ENCODE data around the gene ZNF195.

ZNF195 gene

GRCh38 chr11:3375552-3375951 lies 3.4 kb downstream of the ZNF195 start:
- no peak for TF ChIP-seq EZH2phosphoT487 (IDR thresholded peaks at IDR 0.05; ENCODE audit: borderline replicate concordance, low read length)
- TF ChIP-seq, protein P1, sequence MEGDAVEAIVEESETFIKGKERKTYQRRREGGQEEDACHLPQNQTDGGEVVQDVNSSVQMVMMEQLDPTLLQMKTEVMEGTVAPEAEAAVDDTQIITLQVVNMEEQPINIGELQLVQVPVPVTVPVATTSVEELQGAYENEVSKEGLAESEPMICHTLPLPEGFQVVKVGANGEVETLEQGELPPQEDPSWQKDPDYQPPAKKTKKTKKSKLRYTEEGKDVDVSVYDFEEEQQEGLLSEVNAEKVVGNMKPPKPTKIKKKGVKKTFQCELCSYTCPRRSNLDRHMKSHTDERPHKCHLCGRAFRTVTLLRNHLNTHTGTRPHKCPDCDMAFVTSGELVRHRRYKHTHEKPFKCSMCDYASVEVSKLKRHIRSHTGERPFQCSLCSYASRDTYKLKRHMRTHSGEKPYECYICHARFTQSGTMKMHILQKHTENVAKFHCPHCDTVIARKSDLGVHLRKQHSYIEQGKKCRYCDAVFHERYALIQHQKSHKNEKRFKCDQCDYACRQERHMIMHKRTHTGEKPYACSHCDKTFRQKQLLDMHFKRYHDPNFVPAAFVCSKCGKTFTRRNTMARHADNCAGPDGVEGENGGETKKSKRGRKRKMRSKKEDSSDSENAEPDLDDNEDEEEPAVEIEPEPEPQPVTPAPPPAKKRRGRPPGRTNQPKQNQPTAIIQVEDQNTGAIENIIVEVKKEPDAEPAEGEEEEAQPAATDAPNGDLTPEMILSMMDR (IDR thresholded peaks at IDR 0.05; ENCODE audit: low read depth, low read length, poor library complexity, severe bottlenecking) = no peak
- Histone ChIP-seq H3K9me3 (ENCODE audit: control insufficient read depth, insufficient read depth, low read length) (peaks cover 25% of the 10 kb centered on the region), H3K36me3 (ENCODE audit: control insufficient read depth, low read length) (peaks cover 83% of the 10 kb centered on the region), H3K4me3 (ENCODE audit: low read length) (no peak overlapping the region), H3K27me3 (ENCODE audit: control insufficient read depth, low read length) (no peaks in the 10 kb centered on the region), H3F3A (ENCODE audit: control insufficient read depth, insufficient read depth) (no peaks in the 10 kb centered on the region), H3K27ac (ENCODE audit: low read depth, low read length) (no peak overlapping the region), H3K4me2 (ENCODE audit: low read length) (no peak overlapping the region), H3K4me1 (ENCODE audit: control insufficient read depth, low read length) (peaks cover 24% of the 10 kb centered on the region), H3K79me2 (ENCODE audit: control insufficient read depth, low read length) (peaks cover 82% of the 10 kb centered on the region), H4K20me1 (ENCODE audit: control insufficient read depth, insufficient read depth, low read depth, low read length) (no peaks in the 10 kb centered on the region), H3K9me2 (replicated peaks; ENCODE audit: control insufficient read depth, low read length) (no peaks in the 10 kb centered on the region)

- H3K4me2 ChIP-seq (ENCODE audit: low read length) = no peak overlapping the region
- no peak overlapping the region for H3K27ac ChIP-seq (ENCODE audit: low read depth, low read length)
- no peak for TF ChIP-seq EZH2phosphoT487 (IDR thresholded peaks at IDR 0.05; ENCODE audit: borderline replicate concordance, low read length)
- TF ChIP-seq, protein P1 (IDR thresholded peaks at IDR 0.05; ENCODE audit: low read depth, low read length, poor library complexity, severe bottlenecking) = no peak
- peaks cover 99% of the 10 kb centered on the region for H3K36me3 ChIP-seq (ENCODE audit: control insufficient read depth, low read length)
- H3K79me2 ChIP-seq (ENCODE audit: control insufficient read depth, low read length) = peaks cover 65% of the 10 kb centered on the region
- no peaks in the 10 kb centered on the region for H3F3A ChIP-seq (ENCODE audit: control insufficient read depth, insufficient read depth)
- no peaks in the 10 kb centered on the region for H3K9me2 ChIP-seq (replicated peaks; ENCODE audit: control insufficient read depth, low read length)
- no peaks in the 10 kb centered on the region for H3K4me1 ChIP-seq (ENCODE audit: control insufficient read depth, low read length)
- H3K9me3 ChIP-seq (ENCODE audit: control insufficient read depth, insufficient read depth, low read length) = peaks cover 14% of the 10 kb centered on the region
- no peaks in the 10 kb centered on the region for H3K27me3 ChIP-seq (ENCODE audit: control insufficient read depth, low read length)
- no peaks in the 10 kb centered on the region for H4K20me1 ChIP-seq (ENCODE audit: control insufficient read depth, insufficient read depth, low read depth, low read length)
- H3K4me3 ChIP-seq (ENCODE audit: low read length) = no peak overlapping the region
Observed at GRCh38 chr11:3370311-3370870, 8.6 kb downstream of the ZNF195 start.

- Histone ChIP-seq H3K27me3 (ENCODE audit: control insufficient read depth, low read length) (no peaks in the 10 kb centered on the region), H3K27ac (ENCODE audit: low read depth, low read length) (no peak overlapping the region), H3K4me3 (ENCODE audit: low read length) (no peak overlapping the region), H3K4me2 (ENCODE audit: low read length) (no peak overlapping the region), H3K4me1 (ENCODE audit: control insufficient read depth, low read length) (no peaks in the 10 kb centered on the region), H3F3A (ENCODE audit: control insufficient read depth, insufficient read depth) (no peaks in the 10 kb centered on the region), H4K20me1 (ENCODE audit: control insufficient read depth, insufficient read depth, low read depth, low read length) (no peaks in the 10 kb centered on the region), H3K9me3 (ENCODE audit: control insufficient read depth, insufficient read depth, low read length) (peaks cover 18% of the 10 kb centered on the region), H3K36me3 (ENCODE audit: control insufficient read depth, low read length) (peaks cover 99% of the 10 kb centered on the region), H3K79me2 (ENCODE audit: control insufficient read depth, low read length) (peaks cover 62% of the 10 kb centered on the region), H3K9me2 (replicated peaks; ENCODE audit: control insufficient read depth, low read length) (no peaks in the 10 kb centered on the region)
- TF ChIP-seq, protein P1 (IDR thresholded peaks at IDR 0.05; ENCODE audit: low read depth, low read length, poor library complexity, severe bottlenecking) = no peak
- no peak for TF ChIP-seq EZH2phosphoT487 (IDR thresholded peaks at IDR 0.05; ENCODE audit: borderline replicate concordance, low read length)
Observed at GRCh38 chr11:3369366-3369765, 9.6 kb downstream of the ZNF195 start.

Measured in DOHH2 (cell line).